Right renal pelvis (tissue), 4 donors: Measurements from ENCODE around the gene GPR162. TPM values are rescaled to one million over a fixed set of nuclear protein-coding genes. Genes with fewer than 3 reads are reported as not detected.

Experiments
- DNase-seq, 4 donors: peaks; one replicate each; pipeline ENCODE4 v3.0.0-alpha.2; 2013; ENCODE audit warnings: low read depth in 4 of 4, low spot score in 3 of 4, missing footprints in 1 of 4
- polyA plus RNA-seq, 4 donors: library from polyadenylated mRNA; unstranded; fragments of 120-200 nt; gene quantifications; one replicate each; pipeline ENCODE4 v1.2.1, GENCODE V29; 2013; ENCODE audit not compliant: insufficient read length in 4 of 4

Gene GPR162
- polyA plus RNA-seq, 4 donors, result 24.6 to 41.9 (median 29.4) TPM

DNA sequence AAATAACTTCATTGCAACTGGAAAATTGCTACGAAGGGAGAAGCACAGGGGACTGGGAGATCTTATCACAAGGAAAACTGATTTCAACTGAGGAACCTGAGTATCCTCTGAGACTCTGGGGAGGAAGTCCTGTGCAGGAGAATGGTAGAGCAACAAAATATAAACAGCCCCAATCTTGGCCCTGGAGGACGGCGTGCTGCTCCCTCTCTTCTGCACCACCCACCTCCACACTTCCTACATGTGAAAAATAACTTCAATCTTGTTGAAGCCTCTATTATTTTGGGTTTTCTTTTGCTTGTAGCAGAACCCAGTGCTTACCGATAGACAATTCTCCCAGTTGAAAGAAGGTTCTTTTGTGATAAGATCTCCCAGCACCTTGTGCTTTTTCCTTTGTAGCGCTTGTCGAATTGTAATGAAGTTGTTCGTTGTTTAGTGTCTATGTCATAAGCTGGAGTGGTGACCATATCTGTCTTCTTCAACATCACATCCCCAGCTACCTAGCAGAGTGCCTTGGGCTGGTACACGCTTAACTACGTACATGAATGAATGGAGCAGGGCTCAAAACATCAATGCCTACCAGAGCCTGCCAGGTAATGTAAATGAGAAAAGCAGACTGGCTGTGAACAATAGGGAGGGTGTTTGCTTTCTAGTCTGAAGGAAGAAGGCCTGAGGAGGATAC, 35.1 kb upstream of the GPR162 start:
- no peak for DNase-seq

GRCh38 chr12:6787309-6787708, 34.3 kb upstream of the GPR162 start:
- no peak for DNase-seq

DNA sequence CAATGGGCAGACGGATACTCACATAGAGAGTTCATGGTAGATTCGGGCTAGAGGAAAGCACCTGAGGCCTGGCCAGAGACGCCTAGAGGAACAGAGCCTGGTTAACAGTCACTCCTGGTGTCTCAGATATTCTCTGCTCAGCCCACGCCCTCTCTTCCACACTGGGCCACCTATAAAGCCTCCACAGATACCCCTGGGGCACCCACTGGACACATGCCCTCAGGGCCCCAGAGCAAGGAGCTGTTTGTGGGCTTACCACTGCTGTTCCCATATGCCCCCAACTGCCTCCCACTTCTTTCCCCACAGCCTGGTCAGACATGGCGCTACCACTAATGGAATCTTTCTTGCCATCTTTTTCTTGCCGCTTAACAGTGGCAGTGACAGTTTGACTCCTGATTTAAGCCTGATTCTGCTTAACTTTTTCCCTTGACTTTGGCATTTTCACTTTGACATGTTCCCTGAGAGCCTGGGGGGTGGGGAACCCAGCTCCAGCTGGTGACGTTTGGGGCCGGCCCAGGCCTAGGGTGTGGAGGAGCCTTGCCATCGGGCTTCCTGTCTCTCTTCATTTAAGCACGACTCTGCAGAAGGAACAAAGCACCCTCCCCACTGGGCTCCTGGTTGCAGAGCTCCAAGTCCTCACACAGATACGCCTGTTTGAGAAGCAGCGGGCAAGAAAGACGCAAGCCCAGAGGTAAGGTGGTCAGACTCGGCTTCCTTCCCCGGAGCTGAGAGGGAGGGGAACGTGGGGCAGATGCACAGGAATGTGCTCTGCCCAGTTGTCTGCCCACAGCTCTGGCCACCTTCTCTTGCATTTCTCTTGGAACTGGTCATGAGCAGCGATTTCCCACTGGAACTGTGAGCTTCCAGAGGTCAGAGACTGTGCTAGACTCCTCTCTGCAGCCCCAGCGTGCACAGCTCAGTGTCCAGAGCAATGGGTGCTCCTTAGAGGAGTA, 32.4 kb upstream of the GPR162 start, which contains the start of gene CD4:
CD4 (plus strand) TSS at position 557 of the 953 bp plus-strand sequence. CDS start 10,611 bp downstream, outside the sequence.
- no peak for DNase-seq

DNA sequence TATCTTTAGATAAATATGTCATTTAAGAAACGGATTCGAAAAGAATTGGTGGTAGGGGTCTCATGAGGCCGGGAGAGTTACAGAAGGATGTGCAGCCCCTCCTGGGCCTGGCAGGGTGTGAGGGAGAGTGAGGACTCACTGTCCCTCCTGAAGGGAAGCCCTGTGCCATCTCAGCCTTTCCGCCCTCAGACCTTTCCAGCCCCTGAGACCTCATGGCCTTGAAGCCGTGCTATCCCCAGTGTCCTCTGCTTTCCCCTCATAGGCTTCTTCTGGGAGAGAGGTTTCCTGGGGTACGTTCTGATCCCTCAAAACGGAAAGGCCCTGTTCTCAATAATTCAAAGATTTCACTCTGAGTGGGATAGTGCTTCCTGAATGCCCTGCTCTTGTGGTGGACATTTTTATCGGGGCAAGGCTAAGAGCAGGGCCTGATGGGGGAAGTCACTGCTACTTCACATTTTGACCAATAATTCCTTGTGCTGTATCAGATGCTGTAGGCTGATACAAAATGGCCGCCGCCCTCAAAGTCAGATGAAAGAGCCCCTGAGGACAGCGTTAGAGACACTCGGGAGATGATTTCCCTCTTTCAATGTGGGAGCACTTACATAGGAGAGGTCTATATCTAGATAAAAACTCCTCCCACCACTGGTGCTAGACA, 31.0 kb upstream of the GPR162 start:
- DNase-seq, result no peak

DNA sequence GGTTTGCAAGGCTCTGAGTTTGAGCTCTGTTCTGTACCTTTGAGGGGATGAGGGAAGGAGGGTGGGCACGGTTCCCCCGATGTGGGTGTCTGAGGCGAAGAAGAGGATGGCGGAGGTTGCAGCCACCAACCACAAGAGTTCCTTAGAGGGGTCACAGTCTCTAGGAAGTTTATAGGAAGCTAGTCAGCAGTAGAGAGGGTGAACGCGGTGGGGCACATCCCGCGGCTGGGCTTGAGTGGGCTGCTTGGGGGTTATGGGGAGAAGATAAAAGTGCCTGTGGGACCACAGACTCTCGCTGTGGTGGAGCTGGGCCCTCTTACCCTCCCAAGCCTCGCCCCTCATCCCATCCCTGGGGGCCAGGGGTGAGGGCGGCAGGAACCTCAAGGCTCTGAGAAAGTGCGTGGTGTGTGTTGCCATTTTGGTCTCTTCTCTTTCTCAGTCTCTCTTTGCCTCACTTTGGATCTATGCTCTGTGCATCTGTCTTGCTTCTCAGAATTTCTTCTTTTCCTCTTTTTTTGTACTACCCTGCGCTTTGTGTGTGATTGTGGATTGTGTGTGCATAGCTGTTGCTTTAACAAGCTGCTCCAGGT, 29.6 kb upstream of the GPR162 start:
- no peak for DNase-seq

DNA sequence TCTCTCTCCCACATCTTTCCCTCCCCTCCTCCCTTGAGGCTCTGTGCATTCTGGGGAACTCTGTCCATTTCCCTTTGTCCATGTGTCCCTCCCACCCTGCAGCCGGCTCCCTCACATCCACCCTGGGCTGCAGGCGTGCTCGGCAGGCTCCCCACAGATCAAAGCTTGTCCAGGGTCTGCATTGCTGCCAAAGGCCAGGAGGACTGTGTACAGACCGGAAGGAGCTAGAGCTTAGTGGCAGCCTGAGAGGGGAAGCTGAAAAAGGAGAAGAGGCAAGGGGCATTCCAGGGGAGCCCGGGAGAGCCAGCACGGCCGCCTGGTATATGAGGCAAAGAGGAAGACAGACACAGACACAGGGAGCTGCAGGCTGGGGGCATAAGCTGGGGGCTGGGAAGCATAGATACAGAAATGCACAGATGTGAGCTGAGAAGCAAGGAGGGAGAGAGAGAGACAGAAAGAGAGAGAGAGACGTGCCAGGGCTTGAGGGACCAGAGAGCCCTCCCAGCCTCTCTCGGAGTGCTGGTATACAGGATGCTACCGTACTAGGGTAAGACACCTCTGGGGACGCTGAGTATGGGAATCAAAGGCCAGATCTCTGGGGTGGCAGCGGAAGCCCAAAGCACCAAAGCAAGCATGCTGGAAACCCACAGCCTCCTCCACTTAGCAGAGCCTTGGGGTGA, 29.0 kb upstream of the GPR162 start:
- DNase-seq, result no peak

GRCh38 chr12:6795088-6795487, 26.5 kb upstream of the GPR162 start:
- DNase-seq, result no peak

GRCh38 chr12:6796576-6796975, 25.0 kb upstream of the GPR162 start:
- no peak for DNase-seq

DNA sequence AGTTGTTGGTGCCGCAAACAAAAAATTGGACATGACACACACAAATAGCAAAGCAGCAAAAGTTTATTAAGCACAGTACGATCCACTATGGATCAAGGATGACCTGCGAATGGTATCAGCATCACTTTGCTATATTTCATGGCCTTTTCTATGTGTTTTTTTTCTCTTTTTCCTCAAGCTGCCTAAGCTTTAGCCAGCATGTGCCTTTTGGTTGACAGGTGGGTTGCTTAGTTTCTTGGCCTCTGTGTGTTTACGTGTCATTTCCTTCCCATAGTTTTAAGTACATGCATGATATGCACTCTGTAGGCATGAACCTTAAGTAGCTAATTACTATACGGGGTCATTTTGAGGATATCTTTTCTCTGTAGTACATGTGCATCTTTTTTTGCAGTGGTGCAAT, 22.5 kb upstream of the GPR162 start:
- no peak for DNase-seq

DNA sequence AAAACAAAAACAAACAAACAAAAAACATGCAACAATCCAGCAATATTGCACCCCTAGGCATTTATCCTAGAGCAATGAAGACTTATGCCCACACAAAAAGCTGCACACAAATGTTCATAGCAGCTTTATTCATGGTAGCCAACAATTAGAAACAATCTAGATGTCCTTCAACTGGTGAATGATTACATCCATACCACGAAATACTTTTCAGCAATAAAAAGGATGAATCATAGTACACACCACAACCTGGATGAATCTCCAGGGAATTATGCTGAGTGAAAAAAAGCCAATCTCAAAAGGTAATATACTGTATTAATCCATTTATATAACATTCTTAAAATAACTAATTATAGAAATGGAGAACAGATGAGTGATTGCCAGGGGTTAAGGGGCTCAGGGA, 14.5 kb upstream of the GPR162 start:
- no peak for DNase-seq

DNA sequence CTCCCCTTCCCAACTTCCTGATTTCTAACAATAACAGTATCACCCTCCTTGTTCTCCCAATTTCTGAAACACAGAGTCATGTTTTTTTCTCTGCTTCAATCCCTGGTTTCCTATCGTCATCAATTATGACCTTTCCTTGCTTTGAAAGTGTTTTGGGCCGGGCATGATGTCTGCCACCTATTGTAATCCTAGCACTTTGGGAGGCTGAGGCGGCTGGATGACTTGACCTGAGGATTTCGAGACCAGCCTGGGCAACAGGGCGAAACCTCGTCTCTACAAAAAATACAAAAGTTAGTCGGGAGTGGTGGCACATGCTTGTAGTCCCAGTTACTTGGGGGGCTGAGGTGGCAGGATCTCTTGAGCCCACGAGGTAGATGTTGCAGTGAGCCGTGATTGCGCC, 12.6 kb upstream of the GPR162 start:
- DNase-seq, result no peak

DNA sequence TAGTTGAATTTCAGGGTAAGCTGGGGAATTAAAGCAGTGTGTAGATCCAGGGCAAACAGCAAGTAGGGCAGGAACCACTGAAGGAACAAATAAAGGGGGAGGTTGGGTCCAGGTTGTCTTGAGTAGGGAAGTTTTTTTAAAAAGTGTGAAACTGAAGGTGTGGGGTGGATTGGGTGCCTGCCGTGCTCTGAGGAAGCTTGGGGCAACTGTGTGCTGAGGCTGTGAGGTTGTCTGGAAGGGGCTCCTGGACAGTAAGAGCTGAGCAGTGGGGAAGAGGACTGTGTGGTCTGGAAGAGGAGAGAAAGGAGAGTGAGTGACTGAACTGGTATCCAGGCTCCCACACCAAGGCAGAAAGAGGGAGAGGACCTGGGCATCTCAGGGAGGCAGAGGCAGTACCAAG, 10.9 kb upstream of the GPR162 start:
- DNase-seq, result no peak

- DNase-seq, result no peak
These were observed 8.3 kb upstream of the GPR162 start for GRCh38 chr12:6813363-6813762.

DNA sequence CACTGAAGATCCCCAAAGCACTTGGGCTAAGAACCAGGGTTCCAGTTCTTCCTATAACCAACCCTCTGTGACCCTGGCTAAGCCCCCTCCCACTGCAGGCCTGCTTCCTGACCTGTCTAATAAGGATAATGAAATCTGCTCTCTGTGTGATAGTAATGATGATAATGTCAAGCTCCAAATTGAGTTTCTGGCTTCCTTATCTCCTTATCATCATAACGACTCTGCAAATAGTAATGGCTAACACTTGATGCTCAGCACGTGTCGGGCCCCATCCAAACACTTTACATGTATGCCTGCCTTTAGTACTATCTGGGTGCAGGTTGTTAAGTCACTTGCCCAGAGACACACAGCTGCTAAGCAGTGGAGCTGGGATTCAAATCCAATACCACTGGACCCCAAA, 5.0 kb upstream of the GPR162 start:
- DNase-seq, result no peak

GRCh38 chr12:6817098-6817497, 4.5 kb upstream of the GPR162 start:
- DNase-seq, result no peak

- no peak for DNase-seq
These were observed 3.9 kb upstream of the GPR162 start for GRCh38 chr12:6817662-6818157.

DNA sequence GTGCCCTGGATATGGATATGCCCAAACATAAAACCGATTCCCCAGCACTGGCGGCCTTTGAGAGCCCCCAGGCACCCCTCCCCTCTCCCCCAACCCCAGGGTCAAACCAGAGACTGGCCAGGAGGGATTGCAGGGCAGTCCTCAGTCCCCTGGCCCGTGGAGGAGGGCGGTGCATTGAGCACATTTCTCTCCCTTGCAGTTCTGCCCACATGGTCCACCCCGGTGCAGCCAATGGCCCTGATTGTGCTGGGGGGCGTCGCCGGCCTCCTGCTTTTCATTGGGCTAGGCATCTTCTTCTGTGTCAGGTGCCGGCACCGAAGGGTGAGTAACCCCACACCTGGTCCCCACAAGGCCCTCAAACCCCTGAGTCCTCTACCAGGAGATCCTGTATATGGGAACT, 3.4 kb upstream of the GPR162 start:
- DNase-seq, result no peak

- no peak for DNase-seq
These were observed 3.0 kb upstream of the GPR162 start for GRCh38 chr12:6818645-6819044.

DNA sequence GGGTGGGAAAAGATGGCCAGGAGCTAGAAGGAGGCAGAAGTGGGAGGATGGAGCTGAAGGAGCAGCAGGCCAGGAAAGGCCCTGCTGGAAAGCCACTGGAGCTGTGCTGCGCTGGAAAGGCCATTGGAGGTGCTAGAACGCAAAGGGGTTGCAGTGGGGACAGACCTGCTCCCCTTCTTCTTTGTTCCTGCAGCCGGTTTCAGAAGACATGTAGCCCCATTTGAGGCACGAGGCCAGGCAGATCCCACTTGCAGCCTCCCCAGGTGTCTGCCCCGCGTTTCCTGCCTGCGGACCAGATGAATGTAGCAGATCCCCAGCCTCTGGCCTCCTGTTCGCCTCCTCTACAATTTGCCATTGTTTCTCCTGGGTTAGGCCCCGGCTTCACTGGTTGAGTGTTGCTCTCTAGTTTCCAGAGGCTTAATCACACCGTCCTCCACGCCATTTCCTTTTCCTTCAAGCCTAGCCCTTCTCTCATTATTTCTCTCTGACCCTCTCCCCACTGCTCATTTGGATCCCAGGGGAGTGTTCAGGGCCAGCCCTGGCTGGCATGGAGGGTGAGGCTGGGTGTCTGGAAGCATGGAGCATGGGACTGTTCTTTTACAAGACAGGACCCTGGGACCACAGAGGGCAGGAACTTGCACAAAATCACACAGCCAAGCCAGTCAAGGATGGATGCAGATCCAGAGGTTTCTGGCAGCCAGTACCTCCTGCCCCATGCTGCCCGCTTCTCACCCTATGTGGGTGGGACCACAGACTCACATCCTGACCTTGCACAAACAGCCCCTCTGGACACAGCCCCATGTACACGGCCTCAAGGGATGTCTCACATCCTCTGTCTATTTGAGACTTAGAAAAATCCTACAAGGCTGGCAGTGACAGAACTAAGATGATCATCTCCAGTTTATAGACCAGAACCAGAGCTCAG, 2.3 kb upstream of the GPR162 start:
- no peak for DNase-seq
